Keratinocyte (primary cell): ENCODE measurements around the gene MYO16. TPM values are rescaled to one million over a fixed set of nuclear protein-coding genes. Genes with fewer than 3 reads are reported as not detected.

ENCODE experiments used
- DNase-seq: peaks from one replicate; pipeline ENCODE4 v3.0.0-alpha.2; 2011; ENCODE audit warnings: low read depth, missing footprints, low spot score
- FAIRE-seq: peaks from 2 replicates; lab custom pipeline; 2011; peaks lifted over from hg19 to GRCh38; lab: Jason Lieb, UNC
- H2AFZ ChIP-seq: 2 replicates; pipeline ENCODE4 v1.6.0; 2012; ENCODE audit warnings: low read length, control low read depth, inconsistent platforms; ENCODE audit not compliant: control insufficient read depth
- H3K27ac ChIP-seq: 2 replicates; pipeline ENCODE4 v1.5.1; 2011; ENCODE audit warnings: low read length; ENCODE audit not compliant: control insufficient read depth, insufficient read depth
- H3K27me3 ChIP-seq: 3 replicates; pipeline ENCODE4 v1.6.0; 2011; ENCODE audit warnings: low read length; ENCODE audit not compliant: control insufficient read depth, insufficient read depth; ENCODE audit errors: extremely low read depth
- H3K36me3 ChIP-seq, 2 experiments: 2 replicates in 1 of 2; 3 replicates in 1 of 2; pipeline ENCODE4 v1.5.1; 2011; ENCODE audit warnings: low read length in 2 of 2, mild to moderate bottlenecking in 1 of 2; ENCODE audit not compliant: control insufficient read depth in 2 of 2, insufficient read depth in 2 of 2; ENCODE audit errors: extremely low read depth in 1 of 2
- H3K4me1 ChIP-seq: 3 replicates; pipeline ENCODE4 v1.5.1; 2011; ENCODE audit warnings: low read length; ENCODE audit not compliant: control insufficient read depth, insufficient read depth; ENCODE audit errors: extremely low read depth
- H3K4me2 ChIP-seq: 3 replicates; pipeline ENCODE4 v1.6.0; 2011; ENCODE audit warnings: low read depth, low read length; ENCODE audit not compliant: control insufficient read depth, insufficient read depth; ENCODE audit errors: extremely low read depth
- H3K4me3 ChIP-seq, 3 experiments: fragments of 200-600 bp in 1 of 3; sonication (generic) in 1 of 3; 2 replicates in 2 of 3; 3 replicates in 1 of 3; pipeline ENCODE4 v1.5.1; 2011 to 2016; ENCODE audit warnings: low read length in 3 of 3, mild to moderate bottlenecking in 3 of 3, control low read depth in 2 of 3, inconsistent platforms in 1 of 3, low read depth in 1 of 3, mixed read lengths in 1 of 3, mixed run types in 1 of 3, moderate library complexity in 1 of 3; ENCODE audit not compliant: control insufficient read depth in 2 of 3, insufficient read depth in 2 of 3; ENCODE audit errors: extremely low read depth in 1 of 3
- H3K79me2 ChIP-seq: 2 replicates; pipeline ENCODE4 v1.6.0; 2012; ENCODE audit warnings: low read length; ENCODE audit not compliant: control insufficient read depth, insufficient read depth
- H3K9ac ChIP-seq: 3 replicates; pipeline ENCODE4 v1.6.0; 2011; ENCODE audit warnings: low read length; ENCODE audit not compliant: control insufficient read depth, insufficient read depth; ENCODE audit errors: extremely low read depth
- H3K9me1 ChIP-seq: 3 replicates; pipeline ENCODE4 v1.6.0; 2011; ENCODE audit warnings: low read length; ENCODE audit not compliant: control insufficient read depth, insufficient read depth; ENCODE audit errors: extremely low read depth
- H3K9me3 ChIP-seq: 2 replicates; pipeline ENCODE4 v1.5.1; 2012; ENCODE audit warnings: low read depth, low read length; ENCODE audit not compliant: control insufficient read depth
- H4K20me1 ChIP-seq: 3 replicates; pipeline ENCODE4 v1.6.0; 2011; ENCODE audit warnings: low read length; ENCODE audit not compliant: control insufficient read depth, insufficient read depth; ENCODE audit errors: extremely low read depth
- CTCF ChIP-seq, 3 experiments: IDR thresholded peaks in 1 of 3; conservative IDR thresholded peaks in 1 of 3; optimal IDR thresholded peaks in 1 of 3; 2 replicates in 2 of 3; 3 replicates in 1 of 3; pipeline versions ENCODE3 to v1.5.1; 2011; ENCODE audit warnings: low read length in 3 of 3, mild to moderate bottlenecking in 3 of 3, moderate library complexity in 2 of 3, control low read depth in 1 of 3, inconsistent platforms in 1 of 3; ENCODE audit not compliant: insufficient read depth in 2 of 3; ENCODE audit errors: extremely low read depth in 1 of 3
- EZH2 ChIP-seq: IDR thresholded peaks from one replicate; pipeline ENCODE4 v1.6.1; 2012; ENCODE audit warnings: inconsistent platforms, mild to moderate bottlenecking, low read length, moderate library complexity
- dilution Hi-C: fragments of 300-500 bp; cut with MboI; formaldehyde crosslinking; loops from one replicate; pipeline ENCODE4 v1.7.0; 2020; ENCODE audit warnings: low sequenced_read_pairs; ENCODE audit not compliant: extremely low pct_ligation_motif_present
- polyA plus RNA-seq, 5 experiments: library from polyadenylated mRNA; depleted of rRNA in 3 of 5; stranded (reverse) in 3 of 5; stranded (forward) in 1 of 5; unstranded in 1 of 5; fragments of >200 nt; gene quantifications; 1 replicate in 1 of 5; 2 replicates in 3 of 5; 3 replicates in 1 of 5; pipeline versions ENCODE4 v1.2.1 to v1.2.3, GENCODE V29; 2011 to 2012; ENCODE audit warnings: missing spikeins in 2 of 5, low read depth in 1 of 5, low replicate concordance in 1 of 5

The MYO16 gene
- polyA plus RNA-seq, 1 donor (not counting 4 experiments of a cell fraction or from before 2014, with no cell fraction given): 0.08 TPM

- FAIRE-seq: no peak
Observed at GRCh38 chr13:108921238-108921637, 291.8 kb downstream of the MYO16 start.

GRCh38 chr13:108922108-108922507 is 292.7 kb downstream of the MYO16 start:
- no peak overlapping the region for H3K27ac ChIP-seq
- no peak overlapping the region for H2AFZ ChIP-seq
- DNase-seq (no peak), FAIRE-seq (no peak)
- H3K4me2 ChIP-seq: no peak overlapping the region
- no peak overlapping the region for H3K4me3 ChIP-seq
- dilution Hi-C loops: no loop called here
- H3K36me3 ChIP-seq: no peaks in the 10 kb centered on the region
- H3K9me1 ChIP-seq: no peaks in the 10 kb centered on the region
- H4K20me1 ChIP-seq: no peaks in the 10 kb centered on the region
- H3K9me3 ChIP-seq: no peaks in the 10 kb centered on the region
- H3K79me2 ChIP-seq: no peaks in the 10 kb centered on the region
- TF ChIP-seq EZH2: no peak
- TF ChIP-seq CTCF (optimal IDR thresholded peaks at IDR 0.05 in 1 of 3, IDR thresholded peaks at IDR 0.05 in 1 of 3, conservative IDR thresholded peaks at IDR 0.05 in 1 of 3; ENCODE audit: extremely low read depth in 1 of 3, insufficient read depth in 2 of 3, low read length in 3 of 3): no peak
- no peaks in the 10 kb centered on the region for H3K27me3 ChIP-seq
- H3K9ac ChIP-seq: no peak overlapping the region
- peaks cover 14% of the 10 kb centered on the region for H3K4me1 ChIP-seq

More at GRCh38 chr13:108921238-108921637, 291.8 kb downstream of the MYO16 start:
- Histone ChIP-seq H3K27me3 (no peaks in the 10 kb centered on the region), H3K9me3 (no peaks in the 10 kb centered on the region), H3K9me1 (no peaks in the 10 kb centered on the region), H3K4me2 (no peak overlapping the region), H2AFZ (no peak overlapping the region), H3K79me2 (no peaks in the 10 kb centered on the region), H3K27ac (no peak overlapping the region), H3K9ac (no peak overlapping the region), H4K20me1 (no peaks in the 10 kb centered on the region), H3K4me1 (peaks cover 14% of the 10 kb centered on the region), H3K4me3 (no peak overlapping the region), H3K36me3 (no peaks in the 10 kb centered on the region)
- dilution Hi-C loops: no loop called here
- no peak for DNase-seq
- TF ChIP-seq EZH2 (no peak), CTCF (optimal IDR thresholded peaks at IDR 0.05 in 1 of 3, IDR thresholded peaks at IDR 0.05 in 1 of 3, conservative IDR thresholded peaks at IDR 0.05 in 1 of 3; ENCODE audit: extremely low read depth in 1 of 3, insufficient read depth in 2 of 3, low read length in 3 of 3) (no peak)
